Endothelial cell (in vitro differentiated cells): ENCODE results near the gene ITPRIP. TPM values are rescaled to one million over a fixed set of nuclear protein-coding genes. Genes with fewer than 3 reads are reported as not detected.

Experiments used
- DNase-seq: peaks from one replicate; pipeline ENCODE4 v3.0.0; 2021; ENCODE audit warnings: low spot score
- H3K27ac Mint-ChIP-seq: one replicate; pipeline ENCODE4 v1.8.0; 2021; ENCODE audit warnings: mixed read lengths, inconsistent platforms; ENCODE audit not compliant: unreplicated experiment
- H3K27me3 Mint-ChIP-seq: one replicate; pipeline ENCODE4 v1.8.0; 2021; ENCODE audit warnings: mild to moderate bottlenecking, moderate library complexity, mixed read lengths, inconsistent platforms; ENCODE audit not compliant: unreplicated experiment
- H3K36me3 Mint-ChIP-seq: one replicate; pipeline ENCODE4 v1.8.0; 2021; ENCODE audit warnings: mild to moderate bottlenecking, low read depth, mixed read lengths, inconsistent platforms; ENCODE audit not compliant: unreplicated experiment
- H3K4me1 Mint-ChIP-seq: one replicate; pipeline ENCODE4 v1.8.0; 2021; ENCODE audit warnings: mild to moderate bottlenecking, mixed read lengths, inconsistent platforms; ENCODE audit not compliant: unreplicated experiment
- H3K4me3 Mint-ChIP-seq: one replicate; pipeline ENCODE4 v1.8.0; 2021; ENCODE audit warnings: mild to moderate bottlenecking, mixed read lengths, inconsistent platforms; ENCODE audit not compliant: unreplicated experiment
- H3K9me3 Mint-ChIP-seq: one replicate; pipeline ENCODE4 v1.8.0; 2021; ENCODE audit warnings: mixed read lengths, inconsistent platforms; ENCODE audit not compliant: unreplicated experiment
- total RNA-seq: library from RNA; stranded (reverse); fragmentation: NEBNext Ultra II Directional; extraction: Animal tissue kit (Norgen Biotek cat#: 25700); gene quantifications from one replicate; pipeline ENCODE4 v1.2.1, GENCODE V29; 2021; ENCODE audit not compliant: unreplicated experiment
- TF ChIP-seq, protein P1 (sequence below): fragments of 200-600 bp; sonication (generic); IDR thresholded peaks from one replicate; pipeline ENCODE4 v1.5.0; 2021; ENCODE audit warnings: antibody characterized with exemption; ENCODE audit not compliant: unreplicated experiment

ITPRIP gene
- total RNA-seq, 1 donor from 2014 or later, result 16.3 TPM

DNA sequence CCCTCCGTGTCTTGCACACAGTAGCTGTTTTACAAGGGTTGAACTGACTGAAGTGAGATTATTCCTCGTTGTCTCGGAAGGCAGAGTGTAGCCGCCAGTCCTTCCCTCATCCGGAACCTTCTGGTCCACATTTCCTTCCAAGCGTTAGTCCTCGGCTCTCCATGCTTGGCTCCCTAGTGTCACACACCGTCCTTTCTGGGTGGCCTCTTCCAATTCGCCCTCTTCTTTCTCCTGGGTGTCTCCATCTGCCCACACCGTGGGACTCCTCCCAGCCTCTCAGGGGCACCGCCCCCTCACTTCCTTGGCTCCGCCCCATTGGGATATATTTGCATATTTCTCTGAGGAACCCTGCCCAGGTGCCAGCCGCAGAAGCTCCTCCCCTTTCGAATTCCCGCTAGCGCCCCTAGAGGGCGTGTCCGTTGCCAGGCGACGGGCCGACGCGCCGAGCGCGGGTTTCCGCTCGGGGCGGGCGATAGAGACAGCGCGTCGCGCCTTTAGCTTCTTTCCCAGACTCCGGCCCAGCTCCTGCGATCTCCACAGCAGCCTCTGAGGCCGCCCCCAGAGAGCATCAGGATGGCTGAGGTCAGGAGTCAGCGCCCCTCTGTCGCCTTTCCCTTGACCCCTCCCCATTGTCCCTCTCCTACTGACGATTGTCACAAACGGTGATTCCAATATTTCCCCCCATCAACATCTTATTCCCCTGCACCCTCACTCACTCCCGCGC lies 15.2 kb upstream of the ITPRIP start, which contains the start of gene CFAP58:
TSS of gene CFAP58 (plus strand) at position 509 of the 724 bp plus-strand sequence. CDS start at position 574, 65 bp downstream.
- DNase-seq, result peak; percentile 97
- no peaks in the 10 kb centered on the region for H3K36me3 Mint-ChIP-seq
- TF ChIP-seq, protein P1, sequence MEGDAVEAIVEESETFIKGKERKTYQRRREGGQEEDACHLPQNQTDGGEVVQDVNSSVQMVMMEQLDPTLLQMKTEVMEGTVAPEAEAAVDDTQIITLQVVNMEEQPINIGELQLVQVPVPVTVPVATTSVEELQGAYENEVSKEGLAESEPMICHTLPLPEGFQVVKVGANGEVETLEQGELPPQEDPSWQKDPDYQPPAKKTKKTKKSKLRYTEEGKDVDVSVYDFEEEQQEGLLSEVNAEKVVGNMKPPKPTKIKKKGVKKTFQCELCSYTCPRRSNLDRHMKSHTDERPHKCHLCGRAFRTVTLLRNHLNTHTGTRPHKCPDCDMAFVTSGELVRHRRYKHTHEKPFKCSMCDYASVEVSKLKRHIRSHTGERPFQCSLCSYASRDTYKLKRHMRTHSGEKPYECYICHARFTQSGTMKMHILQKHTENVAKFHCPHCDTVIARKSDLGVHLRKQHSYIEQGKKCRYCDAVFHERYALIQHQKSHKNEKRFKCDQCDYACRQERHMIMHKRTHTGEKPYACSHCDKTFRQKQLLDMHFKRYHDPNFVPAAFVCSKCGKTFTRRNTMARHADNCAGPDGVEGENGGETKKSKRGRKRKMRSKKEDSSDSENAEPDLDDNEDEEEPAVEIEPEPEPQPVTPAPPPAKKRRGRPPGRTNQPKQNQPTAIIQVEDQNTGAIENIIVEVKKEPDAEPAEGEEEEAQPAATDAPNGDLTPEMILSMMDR, result peak; percentile 90
- peaks cover 4% of the 10 kb centered on the region for H3K4me1 Mint-ChIP-seq
- H3K4me3 Mint-ChIP-seq, result peak within 1 kb of the TSS; percentile 86
- H3K27ac Mint-ChIP-seq, result no peak within 1 kb of the TSS
- H3K27me3 Mint-ChIP-seq, result peaks cover 3% of the 10 kb centered on the region
- H3K9me3 Mint-ChIP-seq, result no peaks in the 10 kb centered on the region

DNA sequence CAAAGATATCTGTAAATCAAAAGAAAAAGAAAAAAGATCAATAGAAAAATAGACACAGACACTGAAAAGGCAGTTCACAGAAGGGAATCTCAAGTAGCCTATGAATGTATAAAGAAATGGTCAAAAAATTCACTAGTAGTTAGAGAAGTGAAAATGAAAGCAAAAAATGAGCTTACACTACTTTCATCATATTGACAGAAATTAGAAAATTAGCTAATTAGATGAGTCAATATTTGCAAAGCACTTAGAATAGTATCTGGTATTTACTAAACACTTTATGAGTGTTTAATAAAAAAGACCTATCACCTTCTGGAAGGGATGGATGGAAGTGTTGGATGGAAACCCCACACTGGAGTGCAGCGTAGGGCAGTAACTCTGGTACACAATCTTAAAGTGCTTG lies 13.7 kb upstream of the ITPRIP start:
- peaks cover 4% of the 10 kb centered on the region for H3K4me1 Mint-ChIP-seq
- peaks cover 3% of the 10 kb centered on the region for H3K27me3 Mint-ChIP-seq
- no peaks in the 10 kb centered on the region for H3K9me3 Mint-ChIP-seq
- TF ChIP-seq, protein P1, result no peak
- no peak for DNase-seq
- H3K4me3 Mint-ChIP-seq, result no peak overlapping the region
- no peak overlapping the region for H3K27ac Mint-ChIP-seq
- no peaks in the 10 kb centered on the region for H3K36me3 Mint-ChIP-seq

DNA sequence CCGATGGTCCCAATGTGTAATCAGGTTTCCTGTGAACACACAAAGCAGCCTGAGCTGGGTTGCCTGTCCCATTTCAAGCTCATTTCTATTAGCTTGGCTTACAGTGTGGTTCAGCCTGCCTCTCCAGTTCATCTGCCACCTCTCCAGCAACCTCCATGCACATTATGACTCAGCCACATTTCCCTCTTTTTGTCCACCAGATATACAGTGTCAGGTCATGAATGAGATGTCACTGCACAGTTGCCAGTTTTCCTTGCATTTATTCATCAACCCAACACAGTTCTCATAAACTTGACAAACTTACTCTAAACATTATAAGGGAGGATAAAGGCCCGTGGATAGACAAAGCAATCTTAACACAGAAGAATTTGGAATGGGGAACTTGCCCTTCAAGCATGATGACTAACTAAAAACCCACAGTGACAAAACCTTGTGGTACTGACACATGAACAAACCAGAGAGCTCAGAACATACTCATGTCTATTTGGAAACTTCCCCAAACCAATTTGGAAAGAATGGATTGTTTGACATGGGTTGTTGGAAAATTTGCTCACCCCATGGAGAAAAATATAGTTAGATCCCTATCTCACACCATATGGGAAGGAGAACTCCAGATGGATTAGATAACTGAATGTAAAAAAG lies 12.9 kb upstream of the ITPRIP start:
- H3K36me3 Mint-ChIP-seq, result no peaks in the 10 kb centered on the region
- DNase-seq, result no peak
- H3K4me1 Mint-ChIP-seq, result peaks cover 4% of the 10 kb centered on the region
- H3K27me3 Mint-ChIP-seq, result peaks cover 3% of the 10 kb centered on the region
- H3K27ac Mint-ChIP-seq, result no peak overlapping the region
- no peak overlapping the region for H3K4me3 Mint-ChIP-seq
- TF ChIP-seq, protein P1, result no peak
- no peaks in the 10 kb centered on the region for H3K9me3 Mint-ChIP-seq

DNA sequence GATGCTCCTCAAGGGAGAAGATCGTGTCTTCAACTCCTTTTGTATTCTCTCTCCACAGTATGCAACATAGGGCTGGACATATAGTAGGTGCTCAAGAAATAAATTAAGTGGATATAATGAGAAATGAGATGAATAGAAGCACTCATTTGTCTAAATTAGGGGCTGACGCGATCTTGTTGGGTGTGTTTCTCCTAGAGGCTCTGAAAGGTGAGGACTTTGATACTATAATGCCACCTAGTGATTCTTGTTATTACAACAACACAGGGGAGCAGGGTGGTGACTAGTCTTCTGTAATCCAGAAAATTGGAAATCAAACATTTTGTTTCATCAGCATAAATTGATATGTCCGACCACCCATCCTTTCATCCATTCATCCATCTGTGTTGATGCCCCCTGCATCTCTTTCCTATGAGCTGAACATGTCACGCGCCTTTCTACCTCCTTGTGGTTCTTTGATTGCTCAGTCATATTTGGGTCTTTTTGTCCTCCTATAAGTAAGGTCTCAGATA lies 11.9 kb upstream of the ITPRIP start:
- TF ChIP-seq, protein P1, result no peak
- no peaks in the 10 kb centered on the region for H3K9me3 Mint-ChIP-seq
- no peak overlapping the region for H3K4me3 Mint-ChIP-seq
- H3K36me3 Mint-ChIP-seq, result no peaks in the 10 kb centered on the region
- H3K27me3 Mint-ChIP-seq, result peaks cover 4% of the 10 kb centered on the region
- peaks cover 9% of the 10 kb centered on the region for H3K4me1 Mint-ChIP-seq
- no peak overlapping the region for H3K27ac Mint-ChIP-seq
- no peak for DNase-seq
